HG03469 (cell line): ENCODE results near the gene CDR2L.
"Not testable (repeated sequence)": the region's sequence is repeated elsewhere in the genome, so short reads cannot be mapped to it uniquely, and the experiment has no call there.

ENCODE experiments used
- ATAC-seq: cut with Tn5 transposase; IDR thresholded peaks from one replicate; pipeline ENCODE4 v1.9.1; 2021; ENCODE audit warnings: mild to moderate bottlenecking, moderate library complexity, moderate number of reproducible peaks; ENCODE audit not compliant: unreplicated experiment

CDR2L gene

DNA sequence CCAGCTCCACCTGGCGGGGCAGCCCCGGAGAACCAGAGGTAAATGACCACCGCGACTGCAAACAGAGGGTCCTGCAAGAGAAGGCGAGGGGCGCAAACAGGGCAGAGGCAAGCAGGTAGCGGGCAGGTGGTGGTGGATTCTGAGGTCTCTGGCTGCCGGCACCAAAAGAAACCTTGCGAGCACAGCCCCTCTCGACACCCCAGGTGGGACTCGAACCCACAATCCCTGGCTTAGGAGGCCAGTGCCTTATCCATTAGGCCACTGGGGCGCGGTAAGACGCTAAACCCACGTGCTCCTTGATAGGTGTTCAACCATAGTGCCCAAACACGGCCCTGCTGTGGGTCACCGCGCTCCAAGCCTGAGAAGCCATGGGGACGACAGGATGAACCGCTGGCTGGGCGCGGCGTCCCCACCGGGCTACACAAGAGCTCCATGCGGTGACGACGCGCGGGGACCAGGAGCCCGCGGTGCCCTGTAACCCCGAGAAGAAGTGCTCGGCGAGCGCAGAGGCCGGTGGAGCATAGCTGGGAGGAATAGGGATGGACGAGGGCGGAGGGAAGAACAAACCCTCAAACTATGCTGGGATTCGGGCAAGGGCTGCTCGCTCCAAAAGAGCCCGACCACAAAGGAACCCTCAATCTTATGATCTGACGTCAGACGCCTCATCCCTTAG lies 46.9 kb downstream of the CDR2L start:
- no peak for ATAC-seq

DNA sequence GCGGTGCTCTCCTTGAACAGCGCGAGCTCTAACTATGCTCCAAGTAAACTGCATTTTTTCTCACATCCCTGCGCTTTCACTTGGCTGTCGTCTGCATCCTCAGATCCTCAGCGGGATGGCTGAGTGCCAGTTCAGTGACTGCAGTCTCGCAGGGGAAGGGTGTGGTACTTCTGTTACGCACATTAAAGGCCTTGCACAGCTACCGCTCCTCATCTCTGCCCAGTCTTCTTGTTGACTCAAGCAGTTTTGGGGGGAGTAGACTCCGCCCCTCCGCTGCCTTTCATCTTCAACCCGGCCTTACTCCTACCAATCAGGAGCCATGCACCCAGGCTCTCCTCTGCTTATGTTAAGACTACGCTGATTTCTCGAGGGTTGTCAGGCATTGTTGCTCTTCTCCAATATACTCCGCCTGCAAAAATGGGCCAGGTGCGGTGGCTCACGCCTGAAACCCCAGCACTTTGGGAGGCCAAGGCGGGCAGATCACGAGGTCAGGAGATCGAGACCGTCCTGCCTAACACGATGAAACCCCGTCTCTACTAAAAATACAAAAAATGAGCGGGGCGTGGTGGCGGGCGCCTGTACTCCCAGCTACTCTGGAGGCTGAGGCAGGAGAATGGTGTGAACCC lies 49.3 kb downstream of the CDR2L start:
- ATAC-seq = no peak

DNA sequence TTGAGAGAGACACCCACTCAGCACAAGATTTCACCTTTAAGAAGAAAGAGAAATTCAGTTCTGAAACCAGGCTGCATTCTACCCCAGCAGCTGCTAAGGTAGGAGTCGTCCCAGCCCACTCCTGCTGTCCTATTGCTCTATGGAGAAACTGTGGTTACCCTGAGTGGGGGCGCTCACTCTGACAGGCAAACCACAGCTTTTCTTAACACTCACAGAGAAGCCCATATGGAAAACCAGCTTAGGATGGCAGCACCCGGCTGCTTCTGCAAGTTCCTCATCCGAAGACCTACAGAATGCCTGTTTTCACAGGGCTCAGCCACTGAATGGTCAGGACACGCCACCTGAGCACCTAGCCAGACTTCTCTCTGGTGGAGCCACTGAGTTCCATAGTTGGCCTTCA lies 51.8 kb downstream of the CDR2L start:
- ATAC-seq = no peak

DNA sequence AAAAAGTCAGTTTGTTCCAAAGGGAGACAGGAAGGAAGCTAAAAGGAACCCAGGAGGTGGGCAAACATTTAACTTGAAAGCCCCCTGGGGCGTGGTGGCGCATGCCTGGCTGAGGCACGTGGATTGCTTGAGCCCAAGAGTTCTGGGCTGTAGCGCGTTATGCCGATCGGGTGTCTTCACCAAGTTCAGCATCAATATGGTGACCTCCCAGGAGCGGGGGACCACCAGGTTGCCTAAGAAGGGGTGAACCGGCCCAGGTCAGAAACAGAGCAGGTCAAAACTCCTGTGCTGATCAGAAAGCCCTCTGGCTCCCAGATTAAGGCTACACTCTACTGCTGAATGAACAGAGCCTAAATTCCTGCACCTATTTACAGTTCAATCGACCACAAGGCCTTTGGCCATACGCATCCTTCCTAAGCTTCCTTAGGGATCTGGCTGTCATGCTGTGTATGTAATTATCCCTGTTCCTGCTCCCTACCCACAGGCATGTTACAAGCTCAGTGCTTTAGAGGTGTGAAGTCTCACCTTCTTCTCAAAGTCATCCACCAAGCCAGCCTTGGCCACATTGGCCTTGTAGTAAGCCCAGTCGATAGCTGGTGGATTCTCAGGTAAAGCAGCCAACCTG lies 54.3 kb downstream of the CDR2L start:
- ATAC-seq = no peak

DNA sequence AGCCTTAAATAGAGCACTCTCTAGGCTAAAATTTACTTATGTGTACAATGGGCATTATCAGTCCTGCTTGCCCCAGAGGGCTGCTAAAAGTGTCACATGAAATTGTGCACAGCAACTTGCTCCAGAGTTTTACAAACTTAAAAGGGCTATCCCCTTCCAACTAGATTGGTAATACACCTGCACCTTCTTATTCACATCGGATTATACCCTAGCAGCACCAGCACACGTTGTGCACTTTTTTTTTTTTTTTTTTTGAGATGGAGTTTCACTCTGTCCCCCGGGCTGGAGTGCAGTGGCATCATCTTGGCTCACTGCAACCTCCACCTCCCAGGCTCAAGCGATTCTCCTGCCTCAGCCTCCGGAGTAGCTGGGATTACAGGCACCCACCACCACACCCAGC lies 56.4 kb downstream of the CDR2L start:
- not testable (repeated sequence) for ATAC-seq

DNA sequence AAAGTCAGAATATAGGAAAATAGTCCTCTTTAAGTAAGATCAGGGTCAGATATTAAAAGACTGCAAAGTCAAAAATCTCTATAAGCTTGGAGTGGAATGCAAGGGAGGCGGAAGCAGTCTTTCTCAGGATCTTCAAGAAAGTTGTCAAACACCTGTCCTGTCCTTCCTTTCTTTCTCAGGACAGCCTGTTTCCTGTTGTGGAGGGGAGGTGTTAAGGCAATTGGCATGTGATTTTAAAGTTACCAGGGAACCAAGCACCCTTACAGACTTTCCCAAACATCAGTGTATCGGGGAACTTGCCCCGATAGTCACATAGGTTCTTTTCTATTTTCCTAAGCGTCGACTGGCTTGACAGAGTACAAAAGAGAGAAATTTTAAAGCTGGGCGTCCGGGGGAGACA lies 57.3 kb downstream of the CDR2L start:
- ATAC-seq = no peak

DNA sequence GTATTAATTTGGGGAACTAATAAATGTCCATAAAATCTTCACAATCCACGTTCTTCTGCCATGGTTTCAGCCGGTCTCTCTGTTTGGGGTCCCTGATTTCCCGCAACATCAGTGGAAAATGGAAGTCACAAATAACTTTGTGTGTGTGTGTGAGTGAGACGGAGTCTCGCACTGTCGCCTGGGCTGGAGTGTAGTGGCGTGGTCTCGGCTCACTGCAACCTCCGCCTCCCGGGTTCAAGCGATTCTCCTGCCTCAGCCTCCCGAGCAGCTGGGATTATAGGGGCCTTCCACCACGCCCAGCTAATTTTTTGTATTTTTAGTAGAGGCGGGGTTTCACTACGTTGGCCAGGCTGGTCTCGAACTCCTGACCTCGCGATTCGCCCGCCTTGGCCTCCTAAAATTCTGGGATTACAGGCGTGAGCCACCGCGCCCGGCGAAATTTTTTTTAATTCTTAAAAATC lies 58.5 kb downstream of the CDR2L start:
- not testable (repeated sequence) for ATAC-seq

DNA sequence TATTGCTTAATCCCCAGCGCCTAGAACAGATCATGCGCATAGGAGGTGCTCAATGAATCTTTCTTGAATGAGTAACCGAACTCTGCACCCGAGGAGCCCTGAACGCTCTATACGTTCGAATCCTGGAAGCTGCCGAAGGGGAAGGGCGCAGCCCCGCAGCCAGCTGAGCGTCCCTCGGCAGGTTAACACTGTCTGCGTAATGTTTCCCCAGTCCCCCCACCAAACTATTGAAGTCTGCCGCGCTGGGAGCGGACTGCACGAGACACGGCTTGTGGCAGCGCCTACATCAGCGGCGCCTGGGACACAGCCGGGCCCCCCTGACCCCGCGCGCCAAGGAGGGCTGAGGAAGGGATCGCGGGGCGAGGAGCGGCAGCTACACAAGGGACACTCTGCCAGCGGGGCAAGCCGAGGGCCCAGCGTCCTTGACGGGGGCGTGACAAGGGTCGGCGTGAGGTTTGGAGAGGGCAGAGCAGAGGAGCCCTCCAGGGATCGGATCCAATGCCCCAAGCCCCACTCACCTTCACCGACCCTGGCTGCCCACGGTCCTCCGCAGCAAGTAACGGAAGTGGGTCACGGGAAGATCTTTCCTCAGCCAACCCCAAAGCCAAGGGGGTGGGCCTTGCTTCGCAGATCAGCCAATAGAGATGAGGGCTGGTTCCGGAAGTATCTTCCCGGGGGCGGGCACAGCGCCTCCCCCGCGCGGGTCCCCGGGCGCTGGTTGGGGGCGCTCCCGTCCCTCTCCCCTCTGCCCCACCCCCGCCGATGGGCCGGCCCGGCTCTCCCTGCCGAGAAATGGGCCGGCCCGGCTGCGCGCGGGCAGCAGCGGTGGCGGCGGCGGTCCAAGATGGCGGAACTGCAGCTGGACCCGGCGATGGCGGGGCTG lies 59.2 kb downstream of the CDR2L start, which contains the start of the genes ATP5PD and KCTD2:
Gene ATP5PD (minus strand): TSS at position 563 of the 883 bp plus-strand sequence. CDS start 4,319 bp downstream, outside the sequence.
Gene KCTD2 (plus strand): TSS at position 819 of the 883 bp plus-strand sequence. CDS start 26 bp downstream, at position 845.
- ATAC-seq = peak; percentile 85

DNA sequence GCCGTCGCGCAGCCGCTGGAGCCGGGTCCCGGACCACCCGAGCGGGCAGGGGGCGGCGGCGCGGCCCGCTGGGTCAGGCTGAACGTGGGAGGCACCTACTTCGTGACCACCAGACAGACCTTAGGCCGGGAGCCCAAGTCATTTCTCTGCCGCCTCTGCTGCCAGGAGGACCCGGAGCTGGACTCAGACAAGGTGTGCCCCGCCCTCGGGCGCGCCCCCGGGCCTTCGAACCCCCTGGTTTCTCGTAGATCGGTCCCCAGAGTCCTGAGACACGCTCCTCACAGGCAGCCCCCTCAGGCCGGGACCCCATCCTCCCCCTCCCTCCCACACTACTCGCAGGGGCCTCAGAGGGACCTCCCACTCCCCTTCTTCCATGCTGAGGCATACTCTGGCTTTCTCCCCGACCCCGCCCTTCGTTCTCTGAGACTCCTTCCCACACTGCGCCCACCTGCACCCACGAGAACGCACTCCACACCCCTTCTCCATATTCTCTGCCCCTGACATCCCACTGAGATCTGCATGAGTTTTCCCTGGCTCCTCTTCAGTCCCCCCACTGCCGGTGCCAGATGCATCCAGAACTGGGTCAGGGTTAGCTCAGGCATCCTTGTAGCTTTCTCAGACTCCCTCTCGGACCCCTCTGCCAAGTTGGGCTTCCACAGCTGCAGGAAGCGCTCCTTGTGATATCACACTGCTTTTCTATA lies 60.1 kb downstream of the CDR2L start:
- peak; percentile 10 for ATAC-seq

DNA sequence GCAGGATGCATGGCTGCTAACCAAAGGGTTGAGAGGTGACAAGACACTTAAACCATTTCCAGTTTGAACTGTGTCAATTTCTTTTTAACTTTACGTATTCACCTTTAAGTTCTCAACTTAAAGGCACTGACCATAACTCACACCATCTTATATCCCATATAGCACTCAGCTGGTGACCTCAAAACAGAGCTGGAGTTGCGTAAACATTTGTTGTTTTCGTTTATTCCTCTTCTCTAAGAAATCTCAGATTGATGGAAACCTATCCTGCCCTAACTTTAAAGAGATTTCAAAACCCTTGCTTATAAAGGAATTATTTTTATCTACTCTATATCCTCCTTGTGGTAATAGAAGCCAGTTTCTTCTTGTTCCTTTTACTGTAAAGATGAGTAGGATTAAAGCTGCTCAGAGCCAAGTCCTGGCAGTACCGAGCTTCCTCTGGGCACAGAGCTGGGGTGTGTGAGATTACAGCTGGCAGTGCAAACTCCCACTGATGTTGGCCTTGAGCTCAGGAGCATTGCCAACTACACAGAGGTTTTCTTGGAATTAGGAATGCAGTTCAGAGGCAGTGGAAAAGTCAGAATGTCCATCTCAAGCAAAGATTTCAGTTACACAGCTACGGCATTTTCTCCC lies 60.9 kb downstream of the CDR2L start:
- ATAC-seq = no peak

DNA sequence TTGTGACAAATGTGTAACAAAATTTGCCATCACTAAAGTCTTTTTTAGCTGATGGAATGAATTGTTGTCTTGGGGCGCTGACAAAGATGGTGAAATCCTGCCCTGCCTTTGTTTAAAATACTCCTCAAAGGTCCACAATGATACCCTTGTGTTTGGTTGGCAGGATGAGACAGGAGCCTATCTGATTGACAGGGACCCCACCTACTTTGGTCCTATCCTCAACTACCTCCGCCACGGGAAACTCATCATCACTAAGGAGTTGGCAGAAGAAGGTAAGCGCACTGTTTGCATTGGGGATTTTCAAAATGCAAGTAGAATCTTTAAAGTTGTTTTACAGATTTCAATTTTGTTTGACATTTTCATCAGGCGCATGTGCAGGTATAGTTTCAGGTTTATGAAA lies 61.6 kb downstream of the CDR2L start:
- no peak for ATAC-seq

DNA sequence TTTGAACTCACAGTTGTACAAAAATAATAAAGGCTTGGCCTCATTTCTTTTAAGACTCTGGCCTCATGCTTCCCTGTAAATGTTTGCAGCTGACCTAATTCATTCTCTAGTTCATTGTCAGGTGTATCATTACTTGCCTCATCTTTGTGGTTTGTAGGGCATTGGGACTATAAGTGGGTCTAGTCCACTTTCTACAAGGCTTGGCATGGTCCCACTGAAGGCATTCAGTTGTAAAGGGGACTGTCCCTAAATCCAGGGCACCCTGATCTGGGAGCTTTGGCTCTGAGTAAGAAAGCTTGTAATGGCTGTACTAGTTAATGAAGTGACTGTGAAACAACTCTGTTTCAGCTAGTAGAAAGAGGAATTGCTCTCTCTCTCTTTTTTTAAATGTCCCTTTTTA lies 62.3 kb downstream of the CDR2L start:
- no peak for ATAC-seq

DNA sequence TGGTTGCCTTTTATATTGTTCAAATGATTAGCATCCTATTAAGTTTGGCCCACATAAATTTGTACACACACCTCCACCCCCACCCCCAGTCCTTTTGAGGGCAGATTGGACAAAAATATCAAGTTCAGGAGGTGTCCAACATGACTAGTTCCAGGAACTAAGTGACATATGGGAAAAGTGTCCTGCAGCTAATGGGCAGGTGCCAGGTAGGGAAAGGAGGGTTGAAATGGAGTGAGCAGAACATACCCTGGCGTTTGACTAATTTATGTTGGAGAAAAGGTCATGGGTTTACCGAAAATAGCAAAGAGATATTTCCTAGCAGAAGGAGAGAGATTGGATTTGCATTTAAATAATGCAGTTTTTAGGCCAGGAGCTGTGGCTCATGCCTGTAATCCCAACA lies 64.5 kb downstream of the CDR2L start:
- no peak for ATAC-seq
